ENCODE data around the gene MAPK9. TPM values are rescaled to one million over a fixed set of nuclear protein-coding genes. Genes with fewer than 3 reads are reported as not detected.
A peak's percentile ranks its signal among the peaks of the same experiment; 100 is the strongest.

The MAPK9 gene
- total RNA-seq, 1 experiment from 2014 or later = 38.6 TPM

DNA sequence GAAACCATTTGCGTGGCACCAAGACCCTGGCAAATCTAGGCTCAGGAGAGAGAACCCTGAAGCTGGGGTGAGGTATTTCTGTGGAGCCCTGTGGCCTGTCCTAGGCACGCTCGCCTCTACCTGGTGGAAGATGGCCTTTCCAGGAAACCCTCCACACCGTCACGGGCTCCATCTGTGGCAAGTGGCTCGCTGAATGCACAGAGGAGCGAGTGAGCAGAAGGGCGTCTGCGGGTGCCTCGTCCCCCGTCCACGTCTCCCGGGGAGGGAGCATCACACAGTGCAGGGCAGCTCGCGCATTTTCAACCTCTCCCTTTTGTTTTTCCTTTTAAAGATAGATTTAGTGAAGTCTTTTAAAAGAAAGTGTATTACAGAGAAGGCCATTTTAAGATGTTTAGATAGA, 57.6 kb downstream of the MAPK9 start:
- peak overlapping the region in 1 of 3 experiments; percentile 35; a peak in 1 of 7 replicates for H3K27ac Mint-ChIP-seq
- no peak overlapping the region for H2AK5ac ChIP-seq (ENCODE audit: insufficient read length, low read length)

More for the DNA sequence above, 57.6 kb downstream of the MAPK9 start:
- no peaks in the 10 kb centered on the region for H3K23me2 ChIP-seq (ENCODE audit: insufficient read length, low read depth, low read length, poor library complexity, severe bottlenecking)
- Mint-ChIP-seq H3K4me3 (no peak overlapping the region), H3K27me3 (ENCODE audit: low read depth) (no peaks in the 10 kb centered on the region), H3K36me3 (ENCODE audit: insufficient read depth in 1 of 3, low read depth in 3 of 3) (peaks cover 10 to 57% (median 46%) of the 10 kb centered on the region in 3 experiments; a peak in 6 of 7 replicates), H3K9me3 (no peaks in the 10 kb centered on the region), H3K4me1 (peaks cover 9 to 10% of the 10 kb centered on the region in 2 experiments)
- H3K56ac ChIP-seq (ENCODE audit: insufficient read length, low read depth, low read length) = no peak overlapping the region
- H2BK20ac ChIP-seq (ENCODE audit: low read depth, low read length, poor library complexity, severe bottlenecking) = no peak overlapping the region
- H4K8ac ChIP-seq (replicated peaks; ENCODE audit: insufficient read length, low read depth, low read length) = no peak overlapping the region
- no peak overlapping the region for H3T11ph ChIP-seq (ENCODE audit: low read length)
- TF ChIP-seq CTCF (conservative IDR thresholded peaks at IDR 0.05) = no peak
- H3K27me3 ChIP-seq (ENCODE audit: insufficient read depth, low read length) = no peaks in the 10 kb centered on the region
- H3K27ac ChIP-seq (ENCODE audit: insufficient read length, low read depth, low read length) = no peak overlapping the region
- H3K18ac ChIP-seq (ENCODE audit: insufficient read length, low read depth, low read length) = no peak overlapping the region
- no peak overlapping the region for H2BK12ac ChIP-seq (ENCODE audit: insufficient read length, low read depth, low read length)
- WGBS (ENCODE audit: extremely low coverage, insufficient read length, low lambda C conversion rate) = no CpG with 5 or more reads among the region's 15 CpGs
- H2AFZ ChIP-seq (ENCODE audit: low read length) = no peak overlapping the region
- no peak overlapping the region for H3K14ac ChIP-seq (ENCODE audit: insufficient read depth, low read length)
- no peaks in the 10 kb centered on the region for H4K20me1 ChIP-seq (ENCODE audit: control insufficient read depth, insufficient read depth, insufficient read length)
- no peak overlapping the region for H3K23ac ChIP-seq (ENCODE audit: insufficient read length, low read depth, low read length)
- no peak overlapping the region for H3K9ac ChIP-seq (ENCODE audit: extremely low read depth, insufficient read length, low read length)
- H3K9me3 ChIP-seq (ENCODE audit: control insufficient read depth, low read depth, low read length) = no peaks in the 10 kb centered on the region
- H2BK15ac ChIP-seq (ENCODE audit: low read depth, low read length) = no peak overlapping the region
- H3K4me2 ChIP-seq (ENCODE audit: insufficient read depth, insufficient read length, low read length) = no peak overlapping the region
- H3K4me1 ChIP-seq (ENCODE audit: insufficient read depth, low read length) = no peaks in the 10 kb centered on the region
- no peak overlapping the region for H3K4ac ChIP-seq (ENCODE audit: low read depth, low read length)
- 0 out of 2 replicates have a peak, but pooled peaks cover 2% of the 10 kb centered on the region for H3K79me2 ChIP-seq (ENCODE audit: insufficient read depth, low read length)
- no peaks in the 10 kb centered on the region for H3K79me1 ChIP-seq (ENCODE audit: insufficient read depth, low read depth, low read length, poor library complexity, severe bottlenecking)
- H4K91ac ChIP-seq (ENCODE audit: insufficient read length, low read depth, low read length) = no peak overlapping the region
- H2BK5ac ChIP-seq (ENCODE audit: insufficient read length, low read length) = no peak overlapping the region
- no peak overlapping the region for H4K5ac ChIP-seq (ENCODE audit: insufficient read length, low read depth, low read length)
- H2BK120ac ChIP-seq (ENCODE audit: low read depth, low read length, poor library complexity, severe bottlenecking) = no peak overlapping the region
- DNase-seq = no peak

Measured in H9 (cell line).